ENCODE data around the gene SAMD4A.

GRCh38 chr14:54815515-54815914, 248.6 kb downstream of the SAMD4A start:
- TF ChIP-seq POLR2AphosphoS5 (IDR thresholded peaks at IDR 0.05; ENCODE audit: low read depth, low read length) (no peak), TAF1 (IDR thresholded peaks at IDR 0.05; ENCODE audit: low read depth, low read length) (no peak), POLR2A (IDR thresholded peaks at IDR 0.05; ENCODE audit: low read depth, low read length) (no peak), SPI1 (IDR thresholded peaks at IDR 0.05; ENCODE audit: low read depth, low read length) (no peak), PAX5 (IDR thresholded peaks at IDR 0.05; ENCODE audit: insufficient read depth, low read length, severe bottlenecking) (no peak), POU2F2 (IDR thresholded peaks at IDR 0.05; ENCODE audit: low read depth, low read length) (no peak)

Data from GM12891 (cell line).